Stimulated activated CD8-positive, alpha-beta memory T cell treated with anti-CD3 and anti-CD28 coated beads, Interleukin-4, amount 100 ng/mL, for 24 hours (primary cell): ENCODE measurements around the gene FXYD2.

ENCODE experiments used
- DNase-seq: peaks from one replicate; pipeline ENCODE4 v3.0.0-alpha.2; 2020; ENCODE audit warnings: low read depth

Gene FXYD2

DNA sequence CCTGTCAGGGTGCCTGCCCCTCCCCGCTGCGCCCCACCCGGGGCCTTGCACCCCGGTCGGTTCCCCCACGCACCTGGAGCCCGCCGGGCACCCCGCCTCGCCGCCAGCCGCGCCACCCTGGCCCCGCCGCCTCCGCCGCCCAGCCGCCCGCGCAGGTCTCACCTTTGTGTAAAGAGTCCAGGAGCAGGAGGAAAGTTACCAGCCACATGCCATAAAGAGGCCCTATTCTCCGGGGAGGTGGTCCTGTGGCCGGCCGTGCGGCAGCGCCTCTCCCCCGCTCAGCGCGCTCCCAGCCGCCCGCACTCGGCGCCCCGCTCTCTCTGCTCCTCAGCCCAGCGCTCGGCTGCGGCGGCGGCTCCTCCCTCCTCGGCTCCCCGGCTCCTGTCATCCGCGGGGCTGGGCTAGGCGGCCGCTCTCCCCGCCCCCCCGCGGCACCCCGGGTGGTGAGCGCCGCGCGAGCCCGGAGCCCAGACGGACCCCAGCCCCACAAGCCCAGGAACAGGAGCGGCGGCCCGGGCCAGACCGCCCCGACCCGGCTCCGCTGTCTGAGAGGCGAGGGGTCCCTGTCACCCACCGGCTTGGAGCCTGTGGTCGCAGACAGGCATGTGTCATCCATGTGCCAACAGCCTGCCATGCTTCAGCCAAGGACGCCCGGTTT is 27.5 kb downstream of the FXYD2 start, which contains the start of gene DSCAML1:
TSS of gene DSCAML1 (minus strand) at position 345 of the 658 bp plus-strand sequence. CDS start at position 208, 137 bp downstream.
- peak; percentile 23 for DNase-seq

DNA sequence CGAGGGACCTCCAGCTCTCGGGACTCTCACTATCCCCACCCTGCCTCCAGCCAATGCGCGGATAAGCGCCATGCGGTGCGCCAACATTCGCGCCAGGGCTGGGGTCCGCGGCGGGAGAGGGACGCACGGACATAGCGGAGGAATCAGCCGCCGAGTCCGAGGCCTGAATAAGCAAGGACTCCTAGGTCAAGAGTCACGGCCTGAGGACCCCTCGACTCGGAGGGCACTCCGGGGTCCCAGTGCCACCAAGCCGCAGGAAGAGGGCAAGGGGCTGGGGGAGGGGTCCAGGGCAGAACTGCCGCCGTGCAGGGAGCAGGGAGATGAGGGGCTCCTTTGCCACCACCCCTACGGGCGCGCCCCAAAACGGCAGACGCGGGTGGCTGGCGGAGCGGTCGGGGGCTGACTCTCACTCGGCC is 28.1 kb downstream of the FXYD2 start:
- no peak for DNase-seq

DNA sequence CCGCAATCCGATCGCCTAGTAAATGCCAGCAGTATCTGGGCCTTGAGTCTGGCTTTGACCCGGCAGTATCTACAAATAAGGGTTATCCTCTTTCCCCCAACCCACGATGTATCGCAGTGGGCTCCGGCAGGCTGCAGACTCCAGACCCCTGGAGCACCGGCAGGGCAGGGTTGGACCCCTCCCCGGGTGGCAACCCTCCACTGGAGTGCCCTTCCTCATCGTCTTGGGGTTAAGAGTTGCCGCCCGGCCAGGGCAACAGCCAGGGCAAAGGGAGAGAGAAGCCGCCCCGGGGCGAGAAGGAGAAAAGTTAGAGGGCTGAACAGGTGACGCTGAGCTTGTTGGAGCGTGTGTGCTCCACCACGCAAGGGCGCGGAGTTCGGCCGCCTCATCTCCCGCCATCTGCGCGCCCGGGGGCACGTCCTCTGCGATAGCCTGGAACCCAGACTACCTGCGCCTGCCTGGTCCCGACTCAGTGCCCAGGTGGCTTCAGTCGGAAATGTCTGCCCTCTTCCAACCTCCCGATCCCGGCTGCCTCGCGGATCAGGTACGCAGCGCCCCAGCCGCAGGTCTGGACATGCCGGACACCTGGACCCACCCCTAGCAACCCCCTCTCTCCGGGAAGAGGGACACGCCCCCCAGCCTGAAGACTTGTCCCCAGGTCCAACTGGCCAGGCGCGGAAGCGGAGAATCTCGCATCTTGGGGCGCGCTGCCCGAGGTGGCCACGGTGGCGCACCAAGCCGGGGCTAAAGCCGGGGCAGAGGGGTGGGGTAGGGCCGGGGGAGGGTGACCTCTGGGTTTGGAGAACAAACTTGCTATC is 28.7 kb downstream of the FXYD2 start:
- no peak for DNase-seq

DNA sequence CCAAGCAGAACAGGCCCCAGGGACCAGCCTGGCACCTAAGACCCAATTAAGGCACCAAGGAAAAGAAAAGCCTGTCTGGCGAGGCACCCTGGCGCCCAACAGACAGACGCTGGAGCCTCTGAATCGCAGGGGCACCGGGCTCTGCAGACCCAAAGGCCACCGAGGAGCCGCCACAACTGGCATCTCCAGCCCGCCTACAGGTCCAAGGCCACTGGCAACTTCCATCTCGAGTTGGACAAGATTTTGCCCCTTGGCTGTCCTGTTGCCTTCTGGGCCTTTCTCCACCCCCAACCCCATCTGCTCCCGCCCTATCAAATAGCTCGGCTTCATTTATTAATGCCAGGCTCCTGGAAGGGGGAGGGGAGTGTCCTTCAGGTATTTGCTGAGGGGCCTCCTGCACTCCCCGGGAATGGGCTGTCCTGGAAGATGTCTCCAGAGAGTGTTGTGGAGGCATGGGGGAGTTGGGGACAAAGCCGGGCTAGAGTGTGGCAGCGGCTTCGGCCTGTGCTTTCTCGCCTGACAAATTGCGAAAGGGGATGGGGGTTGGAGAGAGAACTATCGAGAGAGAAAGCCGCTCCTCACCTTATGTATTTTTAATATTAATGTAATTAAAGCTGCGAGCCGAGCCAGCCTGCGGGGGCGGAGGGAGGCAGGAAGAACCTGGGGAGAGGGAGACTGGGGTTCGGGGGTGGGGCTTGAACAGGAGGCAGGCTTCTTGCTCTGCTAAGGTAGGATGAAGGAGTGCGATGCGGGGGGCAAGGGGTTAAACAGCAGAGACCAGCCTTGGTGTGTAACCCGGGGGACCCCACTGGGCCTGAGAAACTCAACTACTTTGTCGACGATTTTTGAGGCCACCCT is 29.5 kb downstream of the FXYD2 start:
- no peak for DNase-seq

DNA sequence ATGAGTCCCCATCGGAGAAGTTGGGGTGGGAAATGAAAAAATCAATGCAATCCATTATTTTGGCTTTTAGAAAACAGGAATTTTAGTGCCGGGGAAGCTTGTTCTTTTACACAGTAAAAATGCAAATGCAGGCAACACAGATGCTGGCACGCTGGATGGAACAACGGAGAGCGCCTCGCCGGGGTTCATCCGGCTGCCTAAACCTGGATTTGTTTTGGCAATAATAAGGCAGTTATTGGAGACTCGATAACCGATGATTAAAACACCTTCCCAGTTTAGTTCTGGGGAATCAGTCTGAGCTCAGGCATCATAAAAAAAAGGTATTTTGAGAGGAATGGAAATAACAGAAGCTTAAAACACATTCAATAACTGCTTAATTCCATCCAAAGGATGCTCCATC is 30.4 kb downstream of the FXYD2 start:
- no peak for DNase-seq

DNA sequence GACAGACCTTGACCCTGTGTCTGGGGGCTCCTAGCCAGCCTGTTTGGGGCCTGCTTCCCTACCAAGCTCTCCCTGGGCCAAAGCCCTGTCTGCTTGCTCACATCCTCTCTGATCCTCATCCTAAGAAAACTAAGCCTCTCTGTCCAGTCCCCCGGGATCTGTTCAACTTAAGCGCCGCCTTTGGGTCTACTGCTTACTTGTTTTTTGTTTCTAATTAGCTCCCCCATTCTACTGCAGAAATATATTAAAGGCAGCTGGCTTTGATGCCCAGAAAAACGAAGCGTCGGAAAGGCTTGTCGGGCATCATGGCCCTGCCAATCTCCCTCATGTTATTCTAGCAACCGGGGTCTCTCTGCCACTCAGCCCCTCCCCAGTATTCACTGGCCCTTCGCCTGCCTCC is 31.0 kb downstream of the FXYD2 start:
- DNase-seq: no peak

GRCh38 chr11:117792992-117793391 is 31.6 kb downstream of the FXYD2 start:
- no peak for DNase-seq

DNA sequence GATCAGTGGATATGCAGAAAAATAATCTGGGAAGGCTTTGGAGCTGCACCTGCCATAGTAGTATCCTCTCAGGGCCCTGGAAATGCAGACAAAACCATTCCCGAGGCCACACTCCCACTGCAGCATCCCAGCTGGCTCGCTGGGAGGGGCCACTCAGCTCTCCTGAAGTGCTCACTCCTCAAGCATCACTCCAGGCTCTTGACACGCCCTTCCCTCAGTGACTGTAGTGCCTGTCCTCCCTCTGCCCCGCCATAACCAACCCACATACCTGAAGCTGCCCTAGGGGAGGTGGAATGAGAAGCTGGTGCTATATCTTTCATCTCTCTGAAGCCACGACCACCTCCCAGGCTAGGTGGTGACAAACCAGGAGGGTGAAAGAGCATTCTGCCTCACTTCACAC is 32.3 kb downstream of the FXYD2 start:
- DNase-seq: no peak

- DNase-seq: no peak
Observed at GRCh38 chr11:117790279-117790678, 34.3 kb downstream of the FXYD2 start.

GRCh38 chr11:117789241-117789640 is 35.3 kb downstream of the FXYD2 start:
- DNase-seq: no peak

DNA sequence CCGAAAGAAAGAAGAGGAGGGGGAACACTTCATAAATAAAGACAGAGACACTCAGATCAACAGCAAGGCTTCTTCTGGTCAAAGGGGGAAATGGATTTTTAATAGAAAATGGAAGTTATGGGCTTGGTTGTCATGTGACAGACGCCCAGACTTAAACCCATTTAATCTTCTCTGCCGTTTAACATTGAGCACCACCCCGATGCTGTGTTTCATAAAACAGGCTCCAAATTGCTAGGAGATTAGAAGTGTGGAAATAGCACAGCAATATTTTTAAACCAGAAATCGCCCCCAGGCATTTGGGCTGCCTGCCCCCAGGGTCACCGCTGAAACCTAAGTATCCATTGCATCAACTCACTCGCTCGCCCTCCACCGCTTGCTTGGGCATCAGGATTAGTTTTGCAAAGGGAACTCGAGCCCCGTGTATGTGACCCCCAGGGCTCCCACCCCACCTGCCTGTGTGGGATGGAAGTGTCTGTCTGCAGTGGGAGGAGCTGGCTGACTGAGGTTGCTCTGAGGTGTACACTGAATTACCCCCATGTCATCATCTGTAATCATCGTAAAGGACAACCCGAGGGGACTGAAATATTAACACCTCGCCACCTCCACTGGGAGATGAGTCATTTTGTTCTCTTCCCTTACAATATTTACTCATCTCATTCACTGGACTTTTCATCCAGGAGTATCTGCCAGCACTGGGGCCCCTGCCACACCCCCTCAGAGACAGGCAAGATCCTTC is 38.2 kb downstream of the FXYD2 start:
- DNase-seq: no peak

DNA sequence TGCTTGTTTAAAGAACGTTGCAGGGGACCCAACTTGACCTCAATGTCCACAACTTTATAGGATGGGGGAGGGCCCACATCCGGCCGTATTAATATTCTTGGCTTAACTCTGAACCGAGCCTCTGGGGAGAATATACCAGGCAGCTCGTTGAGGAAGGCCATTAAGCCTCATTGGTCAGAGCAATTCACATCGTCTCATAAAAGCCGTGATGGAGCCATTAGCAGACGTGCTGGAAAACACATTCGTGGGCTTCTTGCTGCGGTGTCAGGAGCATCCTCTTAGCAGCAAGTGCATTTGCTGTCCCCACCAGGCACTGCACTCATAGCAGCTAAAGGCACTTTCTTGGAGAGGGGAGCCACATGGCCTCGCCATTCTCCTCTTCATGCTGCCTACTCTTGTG is 42.4 kb downstream of the FXYD2 start:
- DNase-seq: no peak

GRCh38 chr11:117781627-117782026 is 42.9 kb downstream of the FXYD2 start:
- no peak for DNase-seq

- no peak for DNase-seq
Observed at GRCh38 chr11:117780456-117780855, 44.1 kb downstream of the FXYD2 start.

GRCh38 chr11:117774553-117774952 is 50.0 kb downstream of the FXYD2 start:
- DNase-seq: no peak

DNA sequence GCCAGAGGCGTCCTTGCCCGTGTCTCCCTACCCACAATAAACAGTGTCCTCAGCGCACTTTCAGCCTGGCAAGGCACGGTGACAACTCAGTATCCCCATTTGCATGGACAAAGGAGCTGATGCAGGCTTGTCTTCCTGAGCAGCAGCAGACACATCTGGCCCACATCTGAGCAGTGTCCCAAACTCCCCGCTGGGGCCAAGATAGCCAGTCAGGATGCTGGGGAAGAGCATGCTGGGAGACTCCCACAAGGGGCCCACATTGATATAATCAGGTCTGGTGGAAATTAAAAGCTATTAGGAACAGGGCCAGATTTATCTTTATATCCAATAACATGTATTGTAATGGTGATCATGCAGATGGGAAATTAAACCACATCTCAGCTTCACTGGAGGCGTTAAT is 52.2 kb downstream of the FXYD2 start:
- DNase-seq: no peak

- DNase-seq: no peak
Observed at GRCh38 chr11:117771841-117772240, 52.7 kb downstream of the FXYD2 start.

- no peak for DNase-seq
Observed at GRCh38 chr11:117771197-117771596, 53.3 kb downstream of the FXYD2 start.

DNA sequence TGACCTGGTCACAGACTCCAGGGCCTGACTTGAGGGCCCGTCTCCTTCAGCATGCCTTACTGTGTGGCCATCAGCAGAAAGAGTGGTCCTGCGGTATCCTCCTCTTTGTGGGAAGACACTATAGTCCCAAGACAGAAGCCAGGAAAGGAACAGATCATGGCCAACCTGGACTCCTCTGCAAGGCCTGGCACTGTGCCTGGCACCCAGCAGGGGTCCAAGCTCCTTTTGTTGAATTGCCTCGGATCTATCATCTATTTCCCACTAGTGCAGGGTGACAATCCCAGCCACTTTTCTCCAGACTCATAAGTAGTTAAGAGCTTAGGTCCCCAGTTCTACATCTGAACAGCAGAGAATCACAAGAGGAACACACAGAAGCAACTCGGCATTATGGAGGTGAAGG is 54.5 kb downstream of the FXYD2 start:
- no peak for DNase-seq
